ENCODE measurements around the gene ADA. TPM values are rescaled to one million over a fixed set of nuclear protein-coding genes. Genes with fewer than 3 reads are reported as not detected.

Gene ADA
- total and polyA plus RNA-seq, 2 of the 13 experiments (the other 11 are each of a cell fraction or from before 2014, with no cell fraction given) = 2.5 to 11.3 TPM

- TF ChIP-seq, protein P1, sequence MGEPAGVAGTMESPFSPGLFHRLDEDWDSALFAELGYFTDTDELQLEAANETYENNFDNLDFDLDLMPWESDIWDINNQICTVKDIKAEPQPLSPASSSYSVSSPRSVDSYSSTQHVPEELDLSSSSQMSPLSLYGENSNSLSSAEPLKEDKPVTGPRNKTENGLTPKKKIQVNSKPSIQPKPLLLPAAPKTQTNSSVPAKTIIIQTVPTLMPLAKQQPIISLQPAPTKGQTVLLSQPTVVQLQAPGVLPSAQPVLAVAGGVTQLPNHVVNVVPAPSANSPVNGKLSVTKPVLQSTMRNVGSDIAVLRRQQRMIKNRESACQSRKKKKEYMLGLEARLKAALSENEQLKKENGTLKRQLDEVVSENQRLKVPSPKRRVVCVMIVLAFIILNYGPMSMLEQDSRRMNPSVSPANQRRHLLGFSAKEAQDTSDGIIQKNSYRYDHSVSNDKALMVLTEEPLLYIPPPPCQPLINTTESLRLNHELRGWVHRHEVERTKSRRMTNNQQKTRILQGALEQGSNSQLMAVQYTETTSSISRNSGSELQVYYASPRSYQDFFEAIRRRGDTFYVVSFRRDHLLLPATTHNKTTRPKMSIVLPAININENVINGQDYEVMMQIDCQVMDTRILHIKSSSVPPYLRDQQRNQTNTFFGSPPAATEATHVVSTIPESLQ (CRISPR knock-in tag; conservative IDR thresholded peaks at IDR 0.05) = no peak
- TF ChIP-seq, protein P2, sequence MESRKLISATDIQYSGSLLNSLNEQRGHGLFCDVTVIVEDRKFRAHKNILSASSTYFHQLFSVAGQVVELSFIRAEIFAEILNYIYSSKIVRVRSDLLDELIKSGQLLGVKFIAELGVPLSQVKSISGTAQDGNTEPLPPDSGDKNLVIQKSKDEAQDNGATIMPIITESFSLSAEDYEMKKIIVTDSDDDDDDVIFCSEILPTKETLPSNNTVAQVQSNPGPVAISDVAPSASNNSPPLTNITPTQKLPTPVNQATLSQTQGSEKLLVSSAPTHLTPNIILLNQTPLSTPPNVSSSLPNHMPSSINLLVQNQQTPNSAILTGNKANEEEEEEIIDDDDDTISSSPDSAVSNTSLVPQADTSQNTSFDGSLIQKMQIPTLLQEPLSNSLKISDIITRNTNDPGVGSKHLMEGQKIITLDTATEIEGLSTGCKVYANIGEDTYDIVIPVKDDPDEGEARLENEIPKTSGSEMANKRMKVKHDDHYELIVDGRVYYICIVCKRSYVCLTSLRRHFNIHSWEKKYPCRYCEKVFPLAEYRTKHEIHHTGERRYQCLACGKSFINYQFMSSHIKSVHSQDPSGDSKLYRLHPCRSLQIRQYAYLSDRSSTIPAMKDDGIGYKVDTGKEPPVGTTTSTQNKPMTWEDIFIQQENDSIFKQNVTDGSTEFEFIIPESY (CRISPR knock-in tag; IDR thresholded peaks at IDR 0.05) = no peak
- TF ChIP-seq ZFP36 (IDR thresholded peaks at IDR 0.05; ENCODE audit: borderline replicate concordance, low read depth, low read length, partially characterized antibody) (peak; percentile 65), ZNF747 (CRISPR knock-in tag; IDR thresholded peaks at IDR 0.05; ENCODE audit: borderline replicate concordance) (peak; percentile 29; the same call in 1 of the 2 replicates), MXI1 (IDR thresholded peaks at IDR 0.05; ENCODE audit: borderline replicate concordance, low read depth, low read length) (peak; percentile 88; the same call in 2 of the 3 replicates), SNAPC2 (CRISPR knock-in tag; IDR thresholded peaks at IDR 0.05) (no peak), ZNF850 (CRISPR knock-in tag; conservative IDR thresholded peaks at IDR 0.05) (no peak), DDIT3 (CRISPR knock-in tag; IDR thresholded peaks at IDR 0.05) (no peak), ZNF24 (IDR thresholded peaks at IDR 0.05) (0 out of 2 replicates have a peak, but pooled peaks have one; percentile 14), SMAD3 (CRISPR knock-in tag; IDR thresholded peaks at IDR 0.05) (0 out of 2 replicates have a peak, but pooled peaks have one; percentile 59), PLSCR1 (CRISPR knock-in tag; IDR thresholded peaks at IDR 0.05; ENCODE audit: borderline replicate concordance) (no peak), TIGD3 (CRISPR knock-in tag; IDR thresholded peaks at IDR 0.05; ENCODE audit: borderline replicate concordance) (no peak), TSC22D2 (CRISPR knock-in tag; IDR thresholded peaks at IDR 0.05; ENCODE audit: borderline replicate concordance) (no peak), ZNF780A (CRISPR knock-in tag; IDR thresholded peaks at IDR 0.05) (no peak), KLF15 (CRISPR knock-in tag; IDR thresholded peaks at IDR 0.05; ENCODE audit: borderline replicate concordance) (no peak), ZNF451 (CRISPR knock-in tag; IDR thresholded peaks at IDR 0.05) (no peak), ZNF225 (CRISPR knock-in tag; IDR thresholded peaks at IDR 0.05) (no peak), SUZ12 (IDR thresholded peaks at IDR 0.05; ENCODE audit: low read depth, low read length) (no peak), KMT2A (CRISPR knock-in tag; IDR thresholded peaks at IDR 0.05) (no peak), HOXA3 (CRISPR knock-in tag; IDR thresholded peaks at IDR 0.05) (peak; percentile 28; the same call in 1 of the 2 replicates)
- TF ChIP-seq, protein P3, sequence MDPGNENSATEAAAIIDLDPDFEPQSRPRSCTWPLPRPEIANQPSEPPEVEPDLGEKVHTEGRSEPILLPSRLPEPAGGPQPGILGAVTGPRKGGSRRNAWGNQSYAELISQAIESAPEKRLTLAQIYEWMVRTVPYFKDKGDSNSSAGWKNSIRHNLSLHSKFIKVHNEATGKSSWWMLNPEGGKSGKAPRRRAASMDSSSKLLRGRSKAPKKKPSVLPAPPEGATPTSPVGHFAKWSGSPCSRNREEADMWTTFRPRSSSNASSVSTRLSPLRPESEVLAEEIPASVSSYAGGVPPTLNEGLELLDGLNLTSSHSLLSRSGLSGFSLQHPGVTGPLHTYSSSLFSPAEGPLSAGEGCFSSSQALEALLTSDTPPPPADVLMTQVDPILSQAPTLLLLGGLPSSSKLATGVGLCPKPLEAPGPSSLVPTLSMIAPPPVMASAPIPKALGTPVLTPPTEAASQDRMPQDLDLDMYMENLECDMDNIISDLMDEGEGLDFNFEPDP (CRISPR knock-in tag; conservative IDR thresholded peaks at IDR 0.05) = no peak
These were observed 41.5 kb upstream of the ADA start (continued) for GRCh38 chr20:44692932-44693480.

Measured in HepG2 (cell line).